SK-N-SH treated with all-trans-retinoic acid at 6 μM for 48 hours (cell line): Measurements from ENCODE around the gene PTPRN2.

ENCODE experiments used
- ATAC-seq: fragments of 200-7000 bp; cut with Tn5 transposase; 3 replicates; pipeline ENCODE4 v1.9.1; 2020; ENCODE audit warnings: mild to moderate bottlenecking, moderate library complexity
- ARNTL ChIP-seq: fragments of 450-650 bp; formaldehyde crosslinking; IDR thresholded peaks from 2 replicates; pipeline ENCODE4 v1.5.0; 2020; ENCODE audit warnings: low read depth, mild to moderate bottlenecking, moderate library complexity, borderline replicate concordance
- BACH2 ChIP-seq: fragments of 250-450 bp; sonication (Bioruptor Pico); IDR thresholded peaks from 2 replicates; pipeline ENCODE4 v1.9.0; 2021; ENCODE audit warnings: mild to moderate bottlenecking, borderline replicate concordance
- CREB5 ChIP-seq: fragments of 250-450 bp; sonication (Bioruptor Pico); IDR thresholded peaks from 2 replicates; pipeline ENCODE4 v1.5.1; 2020; ENCODE audit warnings: low read depth, mild to moderate bottlenecking, moderate library complexity
- CSDC2 ChIP-seq: fragments of 250-450 bp; sonication (Bioruptor Pico); IDR thresholded peaks from 2 replicates; pipeline ENCODE4 v1.5.0; 2020; ENCODE audit warnings: mild to moderate bottlenecking, moderate library complexity
- GLIS3 ChIP-seq: fragments of 250-450 bp; sonication (Bioruptor Pico); IDR thresholded peaks from 2 replicates; pipeline ENCODE4 v1.5.0; 2020; ENCODE audit warnings: mild to moderate bottlenecking, moderate library complexity
- ISL1 ChIP-seq: fragments of 250-450 bp; sonication (Bioruptor Pico); IDR thresholded peaks from 2 replicates; pipeline ENCODE4 v2.1.2; 2022; ENCODE audit warnings: mild to moderate bottlenecking, moderate library complexity
- OSR1 ChIP-seq: fragments of 250-450 bp; sonication (Bioruptor Pico); IDR thresholded peaks from 2 replicates; pipeline ENCODE4 v1.8.0; 2022; ENCODE audit warnings: moderate library complexity, mild to moderate bottlenecking, inconsistent platforms
- PPARA ChIP-seq: fragments of 250-450 bp; sonication (Bioruptor Pico); IDR thresholded peaks from 2 replicates; pipeline ENCODE4 v1.5.0; 2020; ENCODE audit warnings: mild to moderate bottlenecking, borderline replicate concordance
- RARB ChIP-seq: fragments of 250-450 bp; sonication (Bioruptor Pico); IDR thresholded peaks from 2 replicates; pipeline ENCODE4 v1.8.0; 2021; ENCODE audit warnings: mild to moderate bottlenecking, moderate library complexity
- SNAI2 ChIP-seq: fragments of 250-450 bp; sonication (Bioruptor Pico); IDR thresholded peaks from 2 replicates; pipeline ENCODE4 v1.5.0; 2020; ENCODE audit warnings: mild to moderate bottlenecking, moderate library complexity
- TCF4 ChIP-seq: fragments of 250-450 bp; sonication (Bioruptor Pico); IDR thresholded peaks from 2 replicates; pipeline ENCODE4 v1.8.0; 2021; ENCODE audit warnings: mild to moderate bottlenecking, moderate library complexity, borderline replicate concordance
- TOX ChIP-seq: fragments of 250-450 bp; sonication (Bioruptor Pico); IDR thresholded peaks from 2 replicates; pipeline ENCODE4 v1.8.0; 2021; ENCODE audit warnings: mild to moderate bottlenecking, moderate library complexity, borderline replicate concordance
- ZC3H10 ChIP-seq: fragments of 250-450 bp; sonication (Bioruptor Pico); IDR thresholded peaks from 2 replicates; pipeline ENCODE4 v1.5.1; 2021; ENCODE audit warnings: mild to moderate bottlenecking, moderate library complexity
- ZFP3 ChIP-seq: fragments of 250-450 bp; sonication (Bioruptor Pico); IDR thresholded peaks from 2 replicates; pipeline ENCODE4 v1.5.0; 2020; ENCODE audit warnings: mild to moderate bottlenecking, moderate library complexity
- ZFP30 ChIP-seq: fragments of 450-650 bp; formaldehyde crosslinking; IDR thresholded peaks from 2 replicates; pipeline ENCODE4 v1.5.0; 2022; ENCODE audit warnings: mild to moderate bottlenecking, moderate library complexity
- ZNF565 ChIP-seq: fragments of 450-650 bp; formaldehyde crosslinking; conservative IDR thresholded peaks from 2 replicates; pipeline ENCODE4 v1.5.0; 2020; ENCODE audit warnings: low read depth, mild to moderate bottlenecking, moderate library complexity
- ZNF70 ChIP-seq: fragments of 450-650 bp; formaldehyde crosslinking; IDR thresholded peaks from 2 replicates; pipeline ENCODE4 v1.5.0; 2020; ENCODE audit warnings: mild to moderate bottlenecking, moderate library complexity
- ZNF8 ChIP-seq: fragments of 450-650 bp; formaldehyde crosslinking; IDR thresholded peaks from 2 replicates; pipeline ENCODE4 v1.5.0; 2020; ENCODE audit warnings: mild to moderate bottlenecking, moderate library complexity
- TF ChIP-seq, protein P1 (sequence below): fragments of 250-450 bp; sonication (Bioruptor Pico); IDR thresholded peaks from 2 replicates; pipeline ENCODE4 v1.5.1; 2021; ENCODE audit warnings: mild to moderate bottlenecking, moderate library complexity
- TF ChIP-seq, protein P2 (sequence below): fragments of 250-450 bp; sonication (Bioruptor Pico); IDR thresholded peaks from 2 replicates; pipeline ENCODE4 v1.5.0; 2020; ENCODE audit warnings: mild to moderate bottlenecking, moderate library complexity
- TF ChIP-seq, protein P3 (sequence below): fragments of 250-450 bp; sonication (Bioruptor Pico); IDR thresholded peaks from 2 replicates; pipeline ENCODE4 v1.8.0; 2021; ENCODE audit warnings: low read depth, mild to moderate bottlenecking, moderate library complexity, borderline replicate concordance

Gene PTPRN2

GRCh38 chr7:157923903-157924630 is 663.6 kb downstream of the PTPRN2 start (continued):
- TF ChIP-seq TCF4 (CRISPR knock-in tag): no peak
- TF ChIP-seq OSR1 (CRISPR knock-in tag): no peak
- TF ChIP-seq CREB5 (CRISPR knock-in tag): no peak
- TF ChIP-seq SNAI2 (CRISPR knock-in tag): no peak

- no peak for ATAC-seq
- TF ChIP-seq RARB (CRISPR knock-in tag) (no peak), SNAI2 (CRISPR knock-in tag) (no peak), ZNF565 (CRISPR knock-in tag) (no peak), TOX (CRISPR knock-in tag) (no peak), ZC3H10 (no peak), PPARA (CRISPR knock-in tag) (no peak), ZFP30 (no peak), BACH2 (no peak), GLIS3 (CRISPR knock-in tag) (no peak), TCF4 (CRISPR knock-in tag) (no peak), ARNTL (CRISPR knock-in tag) (no peak), OSR1 (CRISPR knock-in tag) (no peak), ISL1 (CRISPR knock-in tag) (no peak)
- TF ChIP-seq, protein P1, sequence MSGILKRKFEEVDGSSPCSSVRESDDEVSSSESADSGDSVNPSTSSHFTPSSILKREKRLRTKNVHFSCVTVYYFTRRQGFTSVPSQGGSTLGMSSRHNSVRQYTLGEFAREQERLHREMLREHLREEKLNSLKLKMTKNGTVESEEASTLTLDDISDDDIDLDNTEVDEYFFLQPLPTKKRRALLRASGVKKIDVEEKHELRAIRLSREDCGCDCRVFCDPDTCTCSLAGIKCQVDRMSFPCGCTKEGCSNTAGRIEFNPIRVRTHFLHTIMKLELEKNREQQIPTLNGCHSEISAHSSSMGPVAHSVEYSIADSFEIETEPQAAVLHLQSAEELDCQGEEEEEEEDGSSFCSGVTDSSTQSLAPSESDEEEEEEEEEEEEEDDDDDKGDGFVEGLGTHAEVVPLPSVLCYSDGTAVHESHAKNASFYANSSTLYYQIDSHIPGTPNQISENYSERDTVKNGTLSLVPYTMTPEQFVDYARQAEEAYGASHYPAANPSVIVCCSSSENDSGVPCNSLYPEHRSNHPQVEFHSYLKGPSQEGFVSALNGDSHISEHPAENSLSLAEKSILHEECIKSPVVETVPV (CRISPR knock-in tag): no peak
- TF ChIP-seq, protein P2, sequence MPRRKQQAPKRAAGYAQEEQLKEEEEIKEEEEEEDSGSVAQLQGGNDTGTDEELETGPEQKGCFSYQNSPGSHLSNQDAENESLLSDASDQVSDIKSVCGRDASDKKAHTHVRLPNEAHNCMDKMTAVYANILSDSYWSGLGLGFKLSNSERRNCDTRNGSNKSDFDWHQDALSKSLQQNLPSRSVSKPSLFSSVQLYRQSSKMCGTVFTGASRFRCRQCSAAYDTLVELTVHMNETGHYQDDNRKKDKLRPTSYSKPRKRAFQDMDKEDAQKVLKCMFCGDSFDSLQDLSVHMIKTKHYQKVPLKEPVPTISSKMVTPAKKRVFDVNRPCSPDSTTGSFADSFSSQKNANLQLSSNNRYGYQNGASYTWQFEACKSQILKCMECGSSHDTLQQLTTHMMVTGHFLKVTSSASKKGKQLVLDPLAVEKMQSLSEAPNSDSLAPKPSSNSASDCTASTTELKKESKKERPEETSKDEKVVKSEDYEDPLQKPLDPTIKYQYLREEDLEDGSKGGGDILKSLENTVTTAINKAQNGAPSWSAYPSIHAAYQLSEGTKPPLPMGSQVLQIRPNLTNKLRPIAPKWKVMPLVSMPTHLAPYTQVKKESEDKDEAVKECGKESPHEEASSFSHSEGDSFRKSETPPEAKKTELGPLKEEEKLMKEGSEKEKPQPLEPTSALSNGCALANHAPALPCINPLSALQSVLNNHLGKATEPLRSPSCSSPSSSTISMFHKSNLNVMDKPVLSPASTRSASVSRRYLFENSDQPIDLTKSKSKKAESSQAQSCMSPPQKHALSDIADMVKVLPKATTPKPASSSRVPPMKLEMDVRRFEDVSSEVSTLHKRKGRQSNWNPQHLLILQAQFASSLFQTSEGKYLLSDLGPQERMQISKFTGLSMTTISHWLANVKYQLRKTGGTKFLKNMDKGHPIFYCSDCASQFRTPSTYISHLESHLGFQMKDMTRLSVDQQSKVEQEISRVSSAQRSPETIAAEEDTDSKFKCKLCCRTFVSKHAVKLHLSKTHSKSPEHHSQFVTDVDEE (CRISPR knock-in tag): no peak
Observed at GRCh38 chr7:157922576-157922975, 665.0 kb downstream of the PTPRN2 start.

DNA sequence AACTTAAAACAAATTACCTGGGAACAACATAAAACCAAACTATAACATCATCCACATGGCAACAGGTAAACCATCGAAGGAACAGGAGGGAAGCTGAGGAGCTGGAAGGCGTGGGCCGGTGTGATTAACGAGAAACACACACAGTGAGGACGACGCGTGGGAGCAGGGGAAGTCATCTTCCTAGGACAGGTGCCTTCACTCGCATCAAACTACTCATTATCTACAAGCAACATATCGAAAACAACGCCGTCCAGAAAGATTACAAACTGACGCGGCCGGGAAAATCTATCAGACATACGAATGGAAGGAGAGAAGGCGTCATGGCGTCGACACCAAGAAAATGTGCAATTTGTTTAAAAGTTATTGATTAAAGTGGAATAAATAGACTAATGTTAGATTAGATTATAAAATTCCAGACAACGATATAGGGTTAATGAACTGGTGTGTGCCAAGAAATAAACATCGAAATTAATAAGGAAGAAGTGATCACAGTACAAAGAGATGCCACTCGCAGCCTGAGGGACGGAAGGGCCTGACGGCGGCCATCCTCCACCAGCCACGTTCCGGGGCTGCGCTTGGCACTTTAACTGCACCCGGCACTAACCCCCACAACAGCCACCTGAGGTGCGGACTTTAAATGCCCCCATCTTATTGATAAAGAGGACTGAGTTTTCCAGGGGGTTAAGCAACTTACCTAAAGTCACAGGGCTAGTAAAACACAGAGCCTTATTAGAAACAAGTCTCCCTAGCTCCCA is 669.1 kb downstream of the PTPRN2 start:
- ATAC-seq: no peak
- TF ChIP-seq ZNF8 (no peak), ISL1 (CRISPR knock-in tag) (no peak), RARB (CRISPR knock-in tag) (no peak), OSR1 (CRISPR knock-in tag) (no peak), ZFP3 (no peak), ARNTL (CRISPR knock-in tag) (no peak), CREB5 (CRISPR knock-in tag) (no peak), SNAI2 (CRISPR knock-in tag) (no peak), ZNF70 (CRISPR knock-in tag) (no peak), CSDC2 (no peak)
- TF ChIP-seq, protein P3, sequence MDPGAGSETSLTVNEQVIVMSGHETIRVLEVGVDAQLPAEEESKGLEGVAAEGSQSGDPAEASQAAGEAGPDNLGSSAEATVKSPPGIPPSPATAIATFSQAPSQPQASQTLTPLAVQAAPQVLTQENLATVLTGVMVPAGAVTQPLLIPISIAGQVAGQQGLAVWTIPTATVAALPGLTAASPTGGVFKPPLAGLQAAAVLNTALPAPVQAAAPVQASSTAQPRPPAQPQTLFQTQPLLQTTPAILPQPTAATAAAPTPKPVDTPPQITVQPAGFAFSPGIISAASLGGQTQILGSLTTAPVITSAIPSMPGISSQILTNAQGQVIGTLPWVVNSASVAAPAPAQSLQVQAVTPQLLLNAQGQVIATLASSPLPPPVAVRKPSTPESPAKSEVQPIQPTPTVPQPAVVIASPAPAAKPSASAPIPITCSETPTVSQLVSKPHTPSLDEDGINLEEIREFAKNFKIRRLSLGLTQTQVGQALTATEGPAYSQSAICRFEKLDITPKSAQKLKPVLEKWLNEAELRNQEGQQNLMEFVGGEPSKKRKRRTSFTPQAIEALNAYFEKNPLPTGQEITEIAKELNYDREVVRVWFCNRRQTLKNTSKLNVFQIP (CRISPR knock-in tag): no peak
